ENCODE measurements around the gene CEP63.

The CEP63 gene

GRCh38 chr3:134471521-134472193 is 14.2 kb upstream of the CEP63 start:
- no peak for DNase-seq

- DNase-seq, result no peak
Observed at GRCh38 chr3:134472831-134473230, 13.0 kb upstream of the CEP63 start.

- peak; percentile 81 for DNase-seq
Observed at GRCh38 chr3:134473868-134474546, 11.8 kb upstream of the CEP63 start.

GRCh38 chr3:134474956-134475355 is 10.9 kb upstream of the CEP63 start:
- no peak for DNase-seq

GRCh38 chr3:134476306-134476705 is 9.6 kb upstream of the CEP63 start:
- no peak for DNase-seq

GRCh38 chr3:134477002-134477401 is 8.9 kb upstream of the CEP63 start:
- no peak for DNase-seq

- no peak for DNase-seq
Observed at GRCh38 chr3:134477938-134478337, 7.9 kb upstream of the CEP63 start.

GRCh38 chr3:134480546-134480945 is 5.3 kb upstream of the CEP63 start:
- DNase-seq, result no peak

GRCh38 chr3:134481166-134481565 is 4.7 kb upstream of the CEP63 start:
- no peak for DNase-seq

- DNase-seq, result no peak
Observed at GRCh38 chr3:134482622-134483021, 3.2 kb upstream of the CEP63 start.

- no peak for DNase-seq
Observed at GRCh38 chr3:134483195-134483900, 2.5 kb upstream of the CEP63 start.

- DNase-seq, result peak; percentile 38
Observed at GRCh38 chr3:134485075-134485717, 661 bp upstream of the CEP63 start.

GRCh38 chr3:134486577-134487041 is 752 bp downstream of the CEP63 start:
- peak; percentile 40 for DNase-seq

- no peak for DNase-seq
Observed at GRCh38 chr3:134487406-134487805, 1.5 kb downstream of the CEP63 start.

- DNase-seq, result no peak
Observed at GRCh38 chr3:134494495-134494894, 8.6 kb downstream of the CEP63 start.

- no peak for DNase-seq
Observed at GRCh38 chr3:134495980-134496379, 10.1 kb downstream of the CEP63 start.

GRCh38 chr3:134496471-134497071 is 10.7 kb downstream of the CEP63 start:
- DNase-seq, result no peak

GRCh38 chr3:134503266-134503665 is 17.4 kb downstream of the CEP63 start:
- DNase-seq, result no peak

GRCh38 chr3:134504132-134504531 is 18.3 kb downstream of the CEP63 start:
- DNase-seq, result no peak

- no peak for DNase-seq
Observed at GRCh38 chr3:134505485-134505884, 19.6 kb downstream of the CEP63 start.

GRCh38 chr3:134511500-134511899 is 25.6 kb downstream of the CEP63 start:
- no peak for DNase-seq

- DNase-seq, result no peak
Observed at GRCh38 chr3:134516905-134517304, 31.0 kb downstream of the CEP63 start.

GRCh38 chr3:134517791-134518190 is 31.9 kb downstream of the CEP63 start:
- DNase-seq, result no peak
